ENCODE results near the gene C4orf50.

DNA sequence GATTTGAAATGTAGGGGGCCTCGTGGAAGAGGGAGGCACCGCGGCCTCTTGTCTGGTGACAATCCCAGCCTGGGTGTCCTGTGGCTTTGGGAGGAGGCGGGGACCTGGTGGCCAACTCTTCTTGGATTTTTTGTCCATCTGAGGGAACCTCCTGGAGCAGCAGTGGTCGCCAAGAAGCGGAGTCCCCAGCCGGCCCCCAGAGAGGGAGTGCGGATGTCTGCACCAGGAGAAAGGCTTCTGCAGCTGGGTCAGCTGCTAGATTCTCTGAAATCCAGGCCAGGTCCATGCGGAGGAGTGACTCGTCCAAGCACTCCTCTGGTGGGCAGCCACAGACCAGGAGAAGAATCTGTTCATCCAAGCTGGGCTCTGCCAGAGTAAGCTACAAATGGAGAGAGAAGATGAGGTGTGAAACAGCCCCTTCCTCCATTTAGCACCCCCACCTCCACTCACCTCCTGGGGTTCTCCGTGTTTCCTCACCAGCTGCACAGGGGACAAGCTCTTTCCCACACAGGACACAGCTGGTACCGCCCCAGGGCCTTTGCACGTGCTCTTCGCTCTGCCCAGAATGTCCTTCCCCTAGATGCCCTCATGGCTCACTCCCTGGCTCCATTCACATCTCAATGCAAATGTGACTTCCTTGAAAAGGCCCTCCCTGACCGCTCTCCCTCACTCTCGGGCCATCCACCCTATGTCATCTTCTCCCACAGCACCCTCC lies 27.6 kb downstream of the C4orf50 start:
- TF ChIP-seq CTCF (IDR thresholded peaks at IDR 0.05; ENCODE audit: low read length) (no peak), EZH2 (optimal IDR thresholded peaks at IDR 0.05; ENCODE audit: low read depth, low read length) (no peak), EZH2phosphoT487 (IDR thresholded peaks at IDR 0.05; ENCODE audit: low read length) (no peak)
